ENCODE measurements around the gene UBR2.

DNA sequence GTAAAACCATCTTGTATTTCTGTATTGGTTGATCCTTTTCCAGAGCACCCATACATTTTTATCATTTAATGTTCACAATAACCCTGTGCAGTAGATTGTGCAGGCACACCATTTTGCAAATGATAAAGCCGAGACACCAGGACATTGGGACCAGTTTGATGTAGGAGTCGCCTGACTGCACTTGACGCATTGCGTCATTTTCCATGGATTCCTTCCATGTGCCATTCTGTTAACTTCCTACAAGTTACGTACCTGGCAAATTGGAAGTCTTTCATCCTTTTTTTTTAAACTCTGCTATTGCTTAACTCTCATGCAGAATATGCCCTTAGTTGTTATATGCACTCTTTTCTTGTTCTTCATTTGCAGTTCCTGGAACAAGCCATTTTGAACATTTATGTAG lies 115.5 kb downstream of the UBR2 start:
- TF ChIP-seq, protein P1, sequence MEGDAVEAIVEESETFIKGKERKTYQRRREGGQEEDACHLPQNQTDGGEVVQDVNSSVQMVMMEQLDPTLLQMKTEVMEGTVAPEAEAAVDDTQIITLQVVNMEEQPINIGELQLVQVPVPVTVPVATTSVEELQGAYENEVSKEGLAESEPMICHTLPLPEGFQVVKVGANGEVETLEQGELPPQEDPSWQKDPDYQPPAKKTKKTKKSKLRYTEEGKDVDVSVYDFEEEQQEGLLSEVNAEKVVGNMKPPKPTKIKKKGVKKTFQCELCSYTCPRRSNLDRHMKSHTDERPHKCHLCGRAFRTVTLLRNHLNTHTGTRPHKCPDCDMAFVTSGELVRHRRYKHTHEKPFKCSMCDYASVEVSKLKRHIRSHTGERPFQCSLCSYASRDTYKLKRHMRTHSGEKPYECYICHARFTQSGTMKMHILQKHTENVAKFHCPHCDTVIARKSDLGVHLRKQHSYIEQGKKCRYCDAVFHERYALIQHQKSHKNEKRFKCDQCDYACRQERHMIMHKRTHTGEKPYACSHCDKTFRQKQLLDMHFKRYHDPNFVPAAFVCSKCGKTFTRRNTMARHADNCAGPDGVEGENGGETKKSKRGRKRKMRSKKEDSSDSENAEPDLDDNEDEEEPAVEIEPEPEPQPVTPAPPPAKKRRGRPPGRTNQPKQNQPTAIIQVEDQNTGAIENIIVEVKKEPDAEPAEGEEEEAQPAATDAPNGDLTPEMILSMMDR (IDR thresholded peaks at IDR 0.05; ENCODE audit: borderline replicate concordance, extremely low read depth, low read length, poor library complexity, severe bottlenecking), result no peak
- no peak for TF ChIP-seq EZH2 (IDR thresholded peaks at IDR 0.05; ENCODE audit: borderline replicate concordance, low read depth, low read length, severe bottlenecking)
